Stimulated activated memory B cell treated with anti-CD40 and anti-IgM and Interleukin-4, amounts not matched to agents 10 μg/mL and 1 μg/mL and 100 μg/mL, for 72 hours (primary cell): ENCODE results near the gene DPH7.

ENCODE experiments used
- ATAC-seq: fragments of 150-1000 bp; cut with Tn5 transposase; 2 replicates; pipeline ENCODE4 v1.10.0; 2021
- H3K27ac Mint-ChIP-seq: one replicate; pipeline ENCODE4 v1.8.0; 2022; ENCODE audit warnings: mild to moderate bottlenecking, mixed read lengths
- H3K27me3 Mint-ChIP-seq: one replicate; pipeline ENCODE4 v1.8.0; 2022; ENCODE audit warnings: mixed read lengths
- H3K36me3 Mint-ChIP-seq: one replicate; pipeline ENCODE4 v1.8.0; 2022; ENCODE audit warnings: mixed read lengths
- H3K4me1 Mint-ChIP-seq: one replicate; pipeline ENCODE4 v1.8.0; 2022; ENCODE audit warnings: mixed read lengths
- H3K4me3 Mint-ChIP-seq: one replicate; pipeline ENCODE4 v1.8.0; 2022; ENCODE audit warnings: mild to moderate bottlenecking, moderate library complexity, mixed read lengths
- H3K9me3 Mint-ChIP-seq: one replicate; pipeline ENCODE4 v1.8.0; 2022; ENCODE audit warnings: mixed read lengths

Gene DPH7

DNA sequence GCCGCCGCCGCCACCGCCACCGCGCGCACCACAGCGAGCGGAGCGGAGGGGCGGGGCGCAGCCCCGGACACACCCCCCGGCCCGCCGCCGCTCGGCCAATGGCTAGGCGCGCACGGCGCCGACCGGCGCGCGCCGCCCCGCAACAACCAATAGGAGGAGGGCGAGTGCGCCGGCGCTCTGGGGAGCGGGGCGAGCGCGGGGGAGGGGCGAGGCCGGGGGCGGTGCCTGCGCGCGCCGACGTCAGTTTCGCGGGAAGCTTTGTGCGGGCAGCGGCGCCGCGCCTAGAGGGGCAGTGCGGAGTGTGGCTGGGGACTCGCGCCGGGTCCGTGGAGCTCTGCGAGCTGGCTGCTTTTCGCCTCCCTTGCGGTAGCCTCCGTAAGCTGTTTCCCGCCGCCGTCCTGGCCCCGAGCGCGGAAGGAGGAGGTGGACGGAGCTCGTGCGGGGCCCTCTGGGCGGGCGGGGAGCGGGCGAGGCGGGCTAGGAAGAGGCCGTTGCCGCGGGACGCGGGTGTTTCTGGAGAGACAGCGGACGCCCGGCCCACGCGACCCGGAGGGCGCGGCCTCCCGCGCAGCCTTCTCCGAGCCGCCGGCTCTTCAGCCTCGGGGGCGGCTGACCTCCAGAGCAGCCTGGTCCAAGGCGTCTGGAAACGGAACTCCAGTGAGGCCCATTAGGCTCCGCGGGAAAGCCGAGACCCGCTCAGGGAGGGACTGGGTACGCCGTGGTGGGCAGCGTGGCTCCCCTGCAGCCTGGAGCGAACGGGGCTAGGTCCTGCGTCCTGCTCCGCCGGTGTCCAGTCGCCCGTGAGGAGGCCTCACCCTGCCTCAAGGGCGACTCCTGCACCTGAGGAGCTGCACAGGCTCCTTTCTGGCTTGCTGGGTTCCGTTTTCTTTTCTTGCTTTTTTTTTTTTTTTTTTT, 12.0 kb upstream of the DPH7 start, which contains the start of gene ZMYND19:
Gene ZMYND19 (minus strand): TSS at position 44 of the 915 bp plus-strand sequence. CDS start 249 bp downstream, outside the sequence.
- peak; percentile 98 for ATAC-seq
- Mint-ChIP-seq H3K27me3 (no peaks in the 10 kb centered on the region), H3K4me3 (peak within 1 kb of the TSS; percentile 99), H3K4me1 (peaks cover 25% of the 10 kb centered on the region), H3K9me3 (no peaks in the 10 kb centered on the region), H3K36me3 (peaks cover 18% of the 10 kb centered on the region), H3K27ac (peak within 1 kb of the TSS; percentile 83)

GRCh38 chr9:137590123-137590468, 11.4 kb upstream of the DPH7 start:
- peak overlapping the region; percentile 83 for H3K27ac Mint-ChIP-seq
- no peak for ATAC-seq
- no peak overlapping the region for H3K4me3 Mint-ChIP-seq
- H3K27me3 Mint-ChIP-seq = no peaks in the 10 kb centered on the region
- peaks cover 18% of the 10 kb centered on the region for H3K36me3 Mint-ChIP-seq
- H3K9me3 Mint-ChIP-seq = no peaks in the 10 kb centered on the region
- peaks cover 25% of the 10 kb centered on the region for H3K4me1 Mint-ChIP-seq

DNA sequence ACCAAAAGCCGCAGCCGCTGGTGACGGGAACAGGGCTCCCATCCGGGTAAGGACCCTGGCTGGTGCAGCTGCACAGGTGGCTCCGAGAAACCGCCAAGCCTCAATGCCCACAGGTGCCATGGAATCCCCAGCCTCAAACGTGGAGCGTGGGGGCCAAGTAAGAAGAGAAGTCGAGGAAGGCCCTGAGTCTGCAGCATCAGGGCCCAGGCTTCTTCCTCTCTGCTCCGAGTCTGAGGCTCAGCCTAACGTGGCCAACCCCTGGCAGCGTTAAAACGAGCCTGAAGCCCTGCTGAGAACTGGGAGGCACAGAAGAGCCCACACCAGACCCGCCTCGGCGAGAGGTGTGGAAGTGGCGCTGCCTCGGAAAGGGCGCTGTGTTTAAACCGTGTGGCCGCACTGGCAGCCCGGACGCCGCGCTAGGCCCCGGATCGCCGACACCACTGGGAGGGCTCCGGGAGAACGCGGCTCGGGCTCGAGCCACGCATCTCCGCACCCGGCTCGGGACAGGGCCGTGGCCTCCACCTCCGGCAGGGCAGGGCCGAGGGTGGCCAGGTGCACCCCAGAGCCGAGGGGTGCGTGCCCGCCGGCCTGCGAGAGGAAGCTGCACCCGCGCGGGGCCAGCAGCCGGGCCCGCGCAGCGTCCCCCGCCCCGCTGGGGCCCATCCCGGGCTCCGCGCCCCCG, 10.9 kb upstream of the DPH7 start:
- peaks cover 25% of the 10 kb centered on the region for H3K4me1 Mint-ChIP-seq
- no peaks in the 10 kb centered on the region for H3K9me3 Mint-ChIP-seq
- peak; percentile 31 for ATAC-seq
- no peaks in the 10 kb centered on the region for H3K27me3 Mint-ChIP-seq
- H3K36me3 Mint-ChIP-seq = peaks cover 18% of the 10 kb centered on the region
- H3K27ac Mint-ChIP-seq = peak overlapping the region; percentile 69
- peak overlapping the region; percentile 82 for H3K4me3 Mint-ChIP-seq

DNA sequence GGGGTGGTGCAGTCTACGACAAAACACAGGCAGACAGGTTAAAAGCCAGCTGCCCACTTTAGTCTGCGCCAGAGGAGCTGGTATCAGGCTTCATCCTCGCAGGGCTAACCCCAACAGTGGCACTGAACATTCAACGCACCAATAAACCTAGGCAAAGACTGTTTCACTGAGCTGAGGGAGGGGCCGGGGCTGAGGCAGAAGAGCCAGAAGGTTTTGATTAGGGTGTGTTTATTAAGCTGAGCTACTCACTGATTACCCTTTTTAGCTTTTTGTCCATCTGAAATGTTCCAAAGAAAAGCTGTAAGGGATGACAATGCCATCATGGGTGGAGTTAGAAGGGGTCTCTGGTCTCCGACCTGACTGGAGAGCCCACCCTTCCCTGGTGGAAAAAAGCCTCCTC, 10.2 kb upstream of the DPH7 start:
- ATAC-seq = no peak
- Mint-ChIP-seq H3K27ac (no peak overlapping the region), H3K36me3 (peaks cover 18% of the 10 kb centered on the region), H3K9me3 (no peaks in the 10 kb centered on the region), H3K4me3 (peak overlapping the region; percentile 31), H3K27me3 (no peaks in the 10 kb centered on the region), H3K4me1 (peaks cover 25% of the 10 kb centered on the region)

- no peak for ATAC-seq
- Mint-ChIP-seq H3K27ac (no peak overlapping the region), H3K9me3 (no peaks in the 10 kb centered on the region), H3K4me1 (peaks cover 25% of the 10 kb centered on the region), H3K4me3 (peak overlapping the region; percentile 62), H3K36me3 (peaks cover 22% of the 10 kb centered on the region), H3K27me3 (no peaks in the 10 kb centered on the region)
Measured at GRCh38 chr9:137588311-137588710, 9.6 kb upstream of the DPH7 start.

DNA sequence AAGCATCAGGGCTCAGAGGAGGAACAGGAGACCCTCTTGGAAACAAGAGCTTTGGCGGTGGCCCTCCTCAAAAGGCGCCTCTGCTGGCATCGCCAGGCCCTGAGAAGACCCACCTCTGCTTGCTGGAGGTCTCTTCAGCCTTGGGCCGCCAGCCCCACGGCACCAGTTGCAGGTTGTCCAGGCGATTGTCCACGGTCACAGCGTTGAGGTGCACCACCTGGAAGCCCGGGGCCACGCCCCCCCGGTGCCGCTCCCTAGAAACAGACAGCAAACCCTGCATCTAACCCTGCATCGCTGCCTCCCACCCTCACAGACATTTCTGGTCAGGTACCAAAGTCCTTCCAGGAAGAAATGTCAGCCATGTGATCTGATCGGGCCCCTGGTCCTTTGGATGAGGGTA, 8.1 kb upstream of the DPH7 start:
- no peak overlapping the region for H3K27ac Mint-ChIP-seq
- H3K9me3 Mint-ChIP-seq = no peaks in the 10 kb centered on the region
- H3K4me3 Mint-ChIP-seq = no peak overlapping the region
- H3K4me1 Mint-ChIP-seq = peaks cover 25% of the 10 kb centered on the region
- ATAC-seq = no peak
- H3K27me3 Mint-ChIP-seq = no peaks in the 10 kb centered on the region
- H3K36me3 Mint-ChIP-seq = peaks cover 37% of the 10 kb centered on the region

DNA sequence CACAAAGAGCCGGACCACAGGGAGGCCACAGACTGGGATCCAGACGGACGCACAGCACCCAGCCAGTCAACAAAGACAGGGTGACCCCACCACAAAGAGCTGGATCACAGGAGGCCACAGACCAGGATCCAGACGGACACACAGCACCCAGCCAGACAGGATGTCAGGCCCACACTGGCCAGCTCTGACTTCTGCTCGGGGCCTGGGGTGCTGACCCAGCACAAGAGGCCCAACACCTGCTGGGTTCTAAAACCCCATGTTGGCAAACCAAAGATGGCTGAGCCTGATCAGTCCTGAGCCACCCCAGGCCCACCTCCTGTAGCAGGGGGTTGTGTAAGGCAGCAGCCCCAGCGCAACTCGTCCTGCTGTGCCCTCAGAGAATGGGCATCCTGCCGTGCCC, 5.2 kb upstream of the DPH7 start:
- Mint-ChIP-seq H3K4me3 (no peak overlapping the region), H3K4me1 (peaks cover 12% of the 10 kb centered on the region), H3K9me3 (no peaks in the 10 kb centered on the region), H3K36me3 (peaks cover 44% of the 10 kb centered on the region), H3K27me3 (no peaks in the 10 kb centered on the region), H3K27ac (no peak overlapping the region)
- no peak for ATAC-seq

DNA sequence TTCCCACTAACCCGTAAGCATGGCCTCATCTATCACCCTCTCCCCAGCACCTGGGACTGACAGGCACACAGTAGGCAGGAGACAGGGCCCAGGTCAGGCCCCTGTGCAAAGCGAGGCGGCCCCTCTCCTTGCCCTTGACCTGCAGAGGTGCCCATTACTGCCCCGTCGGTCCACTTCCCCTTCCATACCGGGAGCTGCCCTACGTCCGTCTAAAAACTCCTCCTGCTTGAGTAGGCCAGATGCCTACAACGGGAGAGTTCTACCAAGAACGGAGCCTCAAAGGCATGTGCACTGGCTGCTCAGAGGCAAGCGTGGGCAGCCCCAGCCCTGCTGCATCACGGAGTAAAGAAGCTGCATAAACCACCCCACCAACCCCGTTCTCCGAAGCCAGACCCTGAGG, 4.6 kb upstream of the DPH7 start:
- Mint-ChIP-seq H3K4me1 (peaks cover 13% of the 10 kb centered on the region), H3K27me3 (no peaks in the 10 kb centered on the region), H3K36me3 (peaks cover 44% of the 10 kb centered on the region), H3K27ac (no peak overlapping the region), H3K4me3 (no peak overlapping the region), H3K9me3 (no peaks in the 10 kb centered on the region)
- no peak for ATAC-seq

GRCh38 chr9:137582286-137582860, 3.6 kb upstream of the DPH7 start:
- Mint-ChIP-seq H3K27ac (no peak overlapping the region), H3K27me3 (no peaks in the 10 kb centered on the region), H3K4me3 (no peak overlapping the region), H3K9me3 (no peaks in the 10 kb centered on the region), H3K4me1 (peaks cover 14% of the 10 kb centered on the region), H3K36me3 (peaks cover 37% of the 10 kb centered on the region)
- no peak for ATAC-seq

- Mint-ChIP-seq H3K4me1 (peaks cover 21% of the 10 kb centered on the region), H3K27me3 (no peaks in the 10 kb centered on the region), H3K36me3 (peaks cover 35% of the 10 kb centered on the region), H3K27ac (no peak overlapping the region), H3K4me3 (no peak overlapping the region), H3K9me3 (no peaks in the 10 kb centered on the region)
- no peak for ATAC-seq
Measured at GRCh38 chr9:137581361-137582285, 2.9 kb upstream of the DPH7 start.

DNA sequence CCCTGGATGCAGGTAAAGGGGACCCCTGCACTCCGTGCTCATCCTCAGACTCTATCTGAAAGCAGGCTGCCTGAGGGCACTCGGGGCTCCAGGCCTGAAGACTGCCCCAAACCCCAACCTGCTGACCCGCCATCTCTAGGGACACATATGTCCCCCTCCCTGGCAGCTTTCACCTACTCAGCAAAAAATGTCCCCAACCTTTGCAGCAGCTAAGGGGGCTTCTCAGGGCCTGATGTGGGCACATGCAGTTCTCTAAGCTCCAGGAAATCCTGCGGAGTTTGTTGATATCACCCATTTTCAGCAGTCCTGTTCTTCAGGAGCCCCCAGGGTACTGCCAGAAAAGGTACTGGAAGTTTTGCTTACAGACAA, 2.2 kb upstream of the DPH7 start:
- no peaks in the 10 kb centered on the region for H3K9me3 Mint-ChIP-seq
- H3K36me3 Mint-ChIP-seq = peaks cover 31% of the 10 kb centered on the region
- peaks cover 28% of the 10 kb centered on the region for H3K4me1 Mint-ChIP-seq
- H3K4me3 Mint-ChIP-seq = no peak overlapping the region
- H3K27ac Mint-ChIP-seq = no peak overlapping the region
- no peaks in the 10 kb centered on the region for H3K27me3 Mint-ChIP-seq
- ATAC-seq = no peak

GRCh38 chr9:137580209-137580953, 1.7 kb upstream of the DPH7 start:
- H3K27ac Mint-ChIP-seq = no peak overlapping the region
- ATAC-seq = no peak
- H3K27me3 Mint-ChIP-seq = no peaks in the 10 kb centered on the region
- H3K4me3 Mint-ChIP-seq = no peak overlapping the region
- peaks cover 34% of the 10 kb centered on the region for H3K36me3 Mint-ChIP-seq
- no peaks in the 10 kb centered on the region for H3K9me3 Mint-ChIP-seq
- H3K4me1 Mint-ChIP-seq = peaks cover 34% of the 10 kb centered on the region

- H3K36me3 Mint-ChIP-seq = peaks cover 42% of the 10 kb centered on the region
- no peak for ATAC-seq
- peaks cover 43% of the 10 kb centered on the region for H3K4me1 Mint-ChIP-seq
- H3K4me3 Mint-ChIP-seq = peak overlapping the region; percentile 80
- H3K27me3 Mint-ChIP-seq = no peaks in the 10 kb centered on the region
- H3K27ac Mint-ChIP-seq = peak overlapping the region; percentile 76
- H3K9me3 Mint-ChIP-seq = no peaks in the 10 kb centered on the region
Measured at GRCh38 chr9:137579259-137579604, 507 bp upstream of the DPH7 start.

DNA sequence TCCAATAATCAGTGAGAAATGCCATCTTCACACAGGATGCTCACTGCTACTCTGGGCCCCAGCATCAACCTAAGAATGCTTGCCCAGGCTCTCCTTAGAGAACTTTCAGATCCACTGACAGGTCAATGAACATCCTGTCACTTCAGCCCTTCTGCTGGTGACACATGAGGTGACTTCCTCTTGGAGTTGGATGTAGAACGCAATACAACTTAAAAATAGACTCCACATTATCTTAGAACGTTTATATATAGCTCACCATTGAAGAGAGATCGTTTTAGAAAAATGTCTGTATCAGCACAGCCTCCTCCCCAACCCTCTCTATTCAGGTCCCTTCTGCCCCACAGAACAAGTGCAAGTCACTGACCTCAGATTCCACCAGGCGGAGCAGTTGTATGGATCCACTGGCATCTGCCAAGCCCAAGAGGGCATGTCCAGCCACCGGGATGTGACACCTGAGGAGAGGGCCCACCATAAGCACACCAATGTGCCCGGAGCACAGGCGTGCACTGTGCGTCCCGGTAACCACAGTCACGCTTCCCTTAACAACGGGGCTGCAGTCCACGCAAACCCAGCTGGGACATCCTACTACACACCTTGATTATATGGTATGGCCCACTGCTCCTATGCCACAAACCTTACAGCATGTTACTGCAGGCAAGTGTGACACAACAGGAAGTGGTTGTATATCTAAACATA, 2.9 kb downstream of the DPH7 start:
- Mint-ChIP-seq H3K4me3 (peak overlapping the region; percentile 45), H3K27ac (peak overlapping the region; percentile 89), H3K27me3 (no peaks in the 10 kb centered on the region), H3K36me3 (peaks cover 33% of the 10 kb centered on the region), H3K9me3 (no peaks in the 10 kb centered on the region), H3K4me1 (peaks cover 44% of the 10 kb centered on the region)
- no peak for ATAC-seq
